HG03045 (cell line): ENCODE measurements around the gene IL1RAPL1.

Source experiments
- ATAC-seq: cut with Tn5 transposase; IDR thresholded peaks from one replicate; pipeline ENCODE4 v1.9.1; 2021; ENCODE audit warnings: mild to moderate bottlenecking, moderate library complexity; ENCODE audit not compliant: unreplicated experiment

Gene IL1RAPL1

DNA sequence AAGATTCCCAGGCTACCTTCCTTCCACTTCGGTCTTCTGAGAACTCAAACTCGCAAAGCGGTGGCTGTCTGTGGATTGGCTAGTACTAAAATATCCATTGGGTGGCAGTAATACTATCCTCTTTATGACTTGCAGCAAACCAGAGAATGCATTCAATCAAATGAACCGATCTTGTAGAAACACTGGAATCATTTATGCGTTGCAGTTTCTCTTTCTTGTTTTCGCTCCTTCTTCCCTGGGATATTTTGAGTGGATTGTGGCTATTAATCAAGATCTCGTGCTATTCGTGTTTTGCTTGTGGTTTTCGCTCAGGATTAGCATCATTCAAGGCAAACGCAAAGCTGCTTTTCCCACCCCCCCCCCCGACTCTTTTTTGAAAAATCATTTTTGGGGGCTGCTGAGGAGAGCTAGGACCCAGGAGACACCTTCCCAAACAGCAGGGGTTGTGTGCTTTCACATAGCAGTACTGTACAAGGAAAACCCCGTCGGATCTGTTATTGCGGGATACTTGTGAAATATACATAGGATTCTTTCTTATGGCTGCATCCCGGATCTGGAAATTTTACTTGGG is at the start of gene IL1RAPL1:
TSS of gene IL1RAPL1 (plus strand) at position 466 of the 571 bp plus-strand sequence.
- ATAC-seq = no peak

DNA sequence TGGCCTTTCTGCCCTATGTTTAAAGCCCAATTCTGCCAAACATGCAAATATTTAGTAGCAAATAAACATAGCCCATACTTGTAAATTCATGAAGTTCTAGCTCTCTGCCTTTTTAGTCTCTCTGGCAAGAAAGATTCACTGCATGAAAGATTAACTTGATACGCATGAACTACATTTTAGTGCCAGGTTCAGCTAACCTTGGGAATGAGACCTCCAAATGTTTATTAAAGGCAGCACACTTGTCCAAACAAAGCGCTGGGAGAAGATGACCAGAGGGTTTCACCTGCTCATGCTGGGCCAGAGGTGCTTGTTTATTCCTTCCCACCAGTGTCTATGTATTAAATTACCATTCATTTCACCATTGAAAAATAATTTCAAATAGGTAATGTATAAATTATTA is 44.5 kb upstream of the IL1RAPL1 start:
- no peak for ATAC-seq

DNA sequence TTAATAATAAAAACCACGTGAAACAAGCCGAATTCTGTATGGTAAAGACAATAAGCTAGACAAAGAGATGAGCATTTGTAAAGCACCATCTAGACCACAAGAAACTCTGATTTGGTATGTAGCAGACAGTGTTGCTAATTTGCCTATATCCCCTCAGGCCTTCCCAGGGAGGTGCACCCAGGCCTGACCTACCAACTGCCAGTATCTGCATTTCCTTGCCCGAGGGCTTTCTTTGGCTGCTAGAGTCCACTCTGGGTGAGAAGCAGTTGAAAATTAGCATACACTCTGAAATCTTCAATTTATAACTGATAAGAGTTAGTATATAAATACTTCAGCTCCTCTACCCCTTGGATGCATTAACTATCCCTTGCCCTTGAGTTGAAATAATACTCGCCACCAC is 37.4 kb upstream of the IL1RAPL1 start:
- ATAC-seq = no peak

DNA sequence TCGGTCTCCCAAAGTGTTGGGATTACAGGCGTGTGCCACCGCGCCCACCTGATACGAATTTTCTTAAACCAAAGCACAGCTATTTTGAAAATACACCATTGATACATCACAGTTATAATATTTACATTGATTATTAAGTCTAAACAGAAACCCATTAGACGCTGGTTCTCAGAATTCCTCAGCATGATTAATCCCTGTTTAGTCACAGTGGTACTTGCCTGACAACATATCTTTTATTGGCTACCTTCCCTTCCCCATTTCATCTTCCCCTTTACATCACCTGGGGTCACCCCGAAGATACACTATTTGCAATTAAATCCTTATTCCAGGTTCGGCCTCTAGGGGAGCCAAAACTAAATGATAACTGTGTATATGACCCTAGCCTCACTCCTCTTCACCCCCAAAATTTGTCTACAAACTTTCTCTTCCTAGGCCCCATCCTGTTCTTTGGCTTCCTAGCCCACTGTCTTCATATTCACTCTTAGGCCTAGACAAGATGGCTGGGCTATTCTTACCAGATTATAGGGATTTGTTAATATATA is 36.8 kb upstream of the IL1RAPL1 start:
- no peak for ATAC-seq

DNA sequence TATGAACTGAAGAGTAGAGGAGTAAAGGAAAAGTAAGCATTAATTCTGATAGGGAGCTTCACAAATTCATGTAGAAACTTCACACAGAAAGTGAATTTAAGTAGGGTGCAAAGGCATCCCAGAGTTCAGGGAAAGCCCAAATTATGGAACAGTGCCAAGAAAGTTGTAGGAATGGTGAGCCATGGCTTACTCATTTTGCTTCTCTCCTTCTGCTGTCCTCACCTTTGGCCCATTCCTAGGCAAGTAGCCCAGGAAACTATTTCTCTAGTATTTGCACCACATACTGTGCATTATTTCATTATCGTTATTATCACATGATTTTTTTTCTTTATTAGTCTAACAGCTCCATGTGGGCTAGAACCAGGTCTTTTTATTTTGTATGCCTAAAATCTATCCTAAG is 34.9 kb upstream of the IL1RAPL1 start:
- no peak for ATAC-seq

DNA sequence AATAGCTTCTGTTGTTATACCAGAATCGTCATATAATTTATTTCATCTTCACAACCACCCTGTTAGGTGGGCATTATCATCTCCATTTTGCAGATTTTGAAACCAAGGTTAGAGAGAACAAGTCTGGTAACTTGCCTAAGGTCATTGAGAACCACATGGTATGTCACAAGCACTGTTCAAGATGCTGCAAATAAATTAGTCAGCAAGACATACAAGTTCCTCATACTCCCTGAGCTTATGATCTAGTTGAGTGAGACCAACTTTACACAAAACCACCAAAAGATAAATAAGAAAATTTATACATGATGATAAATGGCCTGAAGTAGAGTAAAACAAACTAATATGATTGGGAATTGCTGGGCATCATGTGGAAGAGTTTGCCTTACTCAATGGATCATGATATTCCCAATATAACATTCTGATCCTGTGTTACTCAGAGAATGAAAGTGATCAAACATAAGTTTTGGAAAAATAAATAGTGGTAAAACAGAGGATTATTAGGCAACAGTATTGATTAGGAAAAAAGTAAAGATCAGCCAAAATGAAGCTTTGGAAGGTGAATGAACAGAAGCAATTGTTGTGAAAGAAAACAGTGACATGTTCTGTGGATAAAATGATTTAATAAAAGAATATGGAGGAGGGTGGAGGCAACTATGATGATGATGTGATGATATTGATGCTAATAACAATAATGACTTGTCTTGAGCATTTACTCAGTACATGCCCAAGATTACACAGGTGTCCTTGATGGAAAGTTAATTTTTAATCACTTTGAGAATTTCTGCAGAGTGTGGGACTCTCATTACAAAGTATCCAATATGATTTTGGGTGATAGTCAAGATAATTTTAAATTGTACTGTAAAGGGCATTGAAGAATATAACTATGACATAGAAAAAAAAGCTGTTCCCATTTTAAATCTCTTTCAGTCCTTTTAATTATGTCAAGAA is 34.1 kb upstream of the IL1RAPL1 start:
- ATAC-seq = no peak

DNA sequence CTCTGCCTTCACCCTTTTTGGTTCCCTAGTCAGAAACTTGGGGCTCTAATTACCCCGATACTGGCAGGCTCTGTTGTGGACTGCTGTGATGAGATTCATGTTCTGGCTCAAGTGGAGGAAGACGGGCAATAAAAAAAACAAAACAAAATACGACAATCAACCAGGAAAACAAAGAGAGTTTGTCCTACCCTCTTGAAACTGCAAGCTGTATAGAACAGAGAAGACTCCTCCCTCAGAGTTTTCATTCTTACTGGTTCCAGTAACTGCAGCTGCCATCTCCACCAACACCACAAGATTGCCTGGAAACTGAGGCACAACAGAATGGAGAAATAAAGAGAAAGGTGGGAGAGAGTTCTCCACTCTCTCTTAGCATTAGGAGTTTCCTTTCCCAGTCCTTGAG is 11.1 kb upstream of the IL1RAPL1 start:
- no peak for ATAC-seq

DNA sequence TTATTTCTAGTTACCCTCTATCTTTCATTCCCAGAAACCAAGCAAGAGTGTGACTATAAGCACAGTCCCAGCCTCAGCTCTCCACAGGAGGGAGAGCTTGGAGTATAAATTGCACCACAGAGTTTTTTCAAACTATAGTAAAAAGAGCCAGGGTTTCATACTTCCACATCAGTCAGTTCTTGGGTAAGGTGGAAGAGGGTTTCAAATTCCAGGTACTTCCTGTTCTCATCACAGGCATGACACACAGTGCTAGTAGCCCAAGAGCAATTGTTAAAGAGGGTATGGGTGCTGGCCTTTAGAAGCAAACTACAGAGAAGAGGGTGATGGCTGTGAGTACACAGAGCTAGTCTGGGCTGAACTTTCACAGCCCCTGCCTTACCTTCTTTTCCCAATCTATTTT is 5.7 kb upstream of the IL1RAPL1 start:
- no peak for ATAC-seq

DNA sequence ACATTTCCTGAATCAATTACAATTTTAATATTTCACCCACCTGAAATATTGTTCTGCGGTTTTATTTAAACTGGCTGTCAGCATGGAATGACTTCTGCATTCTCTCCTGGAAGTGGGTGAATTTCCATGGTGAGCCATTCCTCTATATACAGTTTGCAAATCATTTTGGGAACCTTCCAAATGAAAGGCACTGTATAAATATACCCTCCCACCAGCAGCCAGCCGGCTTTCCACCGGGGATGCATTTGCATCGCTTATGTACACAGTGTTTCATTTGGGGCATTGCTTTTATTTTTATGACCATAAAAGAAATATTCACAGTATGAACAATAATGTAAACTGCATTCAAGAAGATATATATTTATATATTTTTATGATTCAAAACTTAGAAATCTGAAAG is 4.7 kb upstream of the IL1RAPL1 start:
- ATAC-seq = no peak

DNA sequence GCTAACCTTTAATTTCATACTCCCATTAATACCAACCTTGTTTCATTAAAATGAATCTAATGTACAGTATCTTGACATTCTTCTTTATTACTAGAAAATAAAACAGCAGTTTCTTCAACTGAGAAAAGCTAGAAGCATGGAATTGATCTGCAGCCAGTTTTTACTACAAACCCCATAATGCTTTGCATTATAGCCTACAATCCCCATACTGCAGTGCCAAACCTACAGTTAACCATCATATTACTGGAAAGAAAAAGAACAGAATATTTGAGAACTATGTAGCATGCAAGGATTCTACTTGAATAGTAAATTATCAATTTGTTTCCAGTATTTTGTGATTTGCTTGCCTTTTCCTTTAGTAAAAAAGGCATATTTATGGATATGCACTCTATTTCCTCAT is 3.2 kb upstream of the IL1RAPL1 start:
- no peak for ATAC-seq

DNA sequence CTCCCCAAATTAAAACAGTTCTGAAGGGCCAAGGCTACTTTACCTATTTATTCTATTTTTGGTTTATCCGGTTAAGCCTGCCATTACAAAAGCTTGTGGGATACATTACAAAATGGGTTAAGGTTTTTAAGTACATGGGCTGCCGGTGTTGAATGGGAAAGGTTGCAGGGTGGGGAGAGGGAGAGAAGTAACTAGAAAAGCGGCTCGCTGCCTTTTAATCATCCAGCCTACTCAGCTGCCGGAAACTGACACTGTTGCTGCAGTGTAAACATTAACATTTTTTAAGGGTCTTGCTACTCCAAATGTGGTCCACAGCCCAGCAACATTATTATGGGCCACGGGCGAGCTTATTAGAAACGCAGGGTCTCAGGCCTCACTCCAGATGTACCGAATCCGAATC is 1.5 kb upstream of the IL1RAPL1 start:
- ATAC-seq = no peak

DNA sequence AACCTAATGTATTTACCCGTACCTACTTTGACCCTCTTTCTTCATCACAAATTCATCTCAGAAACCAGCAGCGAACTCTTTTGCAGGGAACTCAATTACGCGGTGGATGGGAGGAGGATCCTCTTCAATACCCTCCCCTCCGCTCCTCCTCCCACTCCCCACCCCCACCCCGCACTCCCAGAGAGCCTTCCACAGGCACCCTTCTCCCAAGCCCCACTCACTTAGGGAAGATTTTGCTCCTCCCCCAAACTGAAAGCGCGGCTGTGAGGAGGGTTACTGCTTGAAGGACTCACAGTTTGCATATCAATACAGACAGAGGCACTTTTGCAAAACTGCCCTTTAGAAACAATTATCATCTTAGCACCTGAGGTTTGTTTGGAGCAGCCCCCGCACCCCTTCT is 960 bp upstream of the IL1RAPL1 start:
- no peak for ATAC-seq

DNA sequence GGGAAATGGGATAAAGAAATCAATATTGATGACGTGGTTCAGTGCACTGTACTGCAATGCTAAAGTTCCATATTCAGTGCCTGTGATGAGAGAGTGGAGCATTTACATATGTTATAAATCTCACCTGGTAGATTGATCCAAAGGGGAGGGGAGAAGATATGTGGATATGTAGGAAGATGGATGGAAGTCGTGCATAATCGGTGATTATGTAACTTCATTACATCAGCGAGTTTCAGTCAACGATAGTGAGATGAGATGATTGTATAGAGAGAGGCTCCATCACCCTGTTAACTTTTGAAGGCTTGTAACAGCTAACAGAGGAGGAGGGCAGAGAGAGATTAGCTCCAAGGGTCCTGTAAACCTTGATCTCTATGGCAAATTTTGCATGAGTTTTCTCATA is 1.8 kb downstream of the IL1RAPL1 start:
- no peak for ATAC-seq

DNA sequence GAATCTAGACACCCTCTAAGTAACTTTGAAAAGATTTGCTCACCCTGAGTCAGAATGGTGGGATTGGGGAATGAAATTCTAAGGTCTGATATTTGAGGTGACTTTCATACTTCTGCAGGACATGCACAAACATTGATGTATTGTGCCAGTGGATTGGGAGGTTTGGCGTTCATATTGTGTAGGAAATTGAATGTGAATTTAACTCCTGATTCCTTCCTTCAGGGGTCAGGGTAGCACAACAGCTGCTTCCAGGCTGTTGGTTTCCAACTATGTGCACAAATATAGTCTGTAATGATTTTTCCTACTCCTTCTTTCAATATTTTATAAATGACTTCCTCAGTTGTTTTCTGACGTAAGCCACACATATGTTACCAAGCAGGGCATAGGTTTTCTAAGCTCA is 3.1 kb downstream of the IL1RAPL1 start:
- ATAC-seq = no peak

DNA sequence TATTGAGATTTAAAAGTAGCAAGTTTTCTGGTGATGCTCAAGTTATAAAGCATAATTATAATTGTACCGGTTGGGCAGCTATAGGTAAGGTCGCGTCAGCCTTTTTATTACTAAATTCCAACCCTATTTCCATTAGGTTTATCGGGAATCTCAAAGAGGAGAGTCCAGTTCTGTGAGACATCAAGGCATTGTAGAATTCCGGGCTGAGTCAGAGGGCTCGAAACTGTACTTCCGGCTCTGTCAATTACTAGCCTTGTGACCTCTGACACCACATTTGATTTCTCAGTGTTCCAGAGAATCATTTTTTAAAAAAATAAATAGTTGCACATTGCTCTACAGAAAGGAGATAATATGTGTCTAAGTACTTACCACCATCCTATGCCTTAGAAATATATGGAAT is 4.3 kb downstream of the IL1RAPL1 start:
- ATAC-seq = no peak

DNA sequence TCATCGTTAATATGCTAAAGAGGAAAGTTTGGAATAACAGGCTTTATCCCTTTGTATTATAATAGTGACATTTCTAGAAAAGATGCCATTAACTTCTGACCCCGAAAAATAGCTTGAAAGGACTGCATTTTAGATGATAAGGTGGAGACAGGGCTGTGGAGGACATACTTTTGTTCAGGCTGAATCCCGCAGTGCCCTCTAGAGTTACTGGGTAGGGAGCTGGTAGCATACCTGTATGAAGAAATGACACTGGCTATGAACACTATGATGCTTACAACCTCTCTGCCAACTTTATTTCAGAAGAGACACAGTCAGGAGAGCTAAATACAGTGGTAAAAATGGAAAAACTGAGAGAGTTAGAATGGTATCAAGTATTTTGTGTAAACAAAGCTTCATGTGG is 8.1 kb downstream of the IL1RAPL1 start:
- no peak for ATAC-seq

DNA sequence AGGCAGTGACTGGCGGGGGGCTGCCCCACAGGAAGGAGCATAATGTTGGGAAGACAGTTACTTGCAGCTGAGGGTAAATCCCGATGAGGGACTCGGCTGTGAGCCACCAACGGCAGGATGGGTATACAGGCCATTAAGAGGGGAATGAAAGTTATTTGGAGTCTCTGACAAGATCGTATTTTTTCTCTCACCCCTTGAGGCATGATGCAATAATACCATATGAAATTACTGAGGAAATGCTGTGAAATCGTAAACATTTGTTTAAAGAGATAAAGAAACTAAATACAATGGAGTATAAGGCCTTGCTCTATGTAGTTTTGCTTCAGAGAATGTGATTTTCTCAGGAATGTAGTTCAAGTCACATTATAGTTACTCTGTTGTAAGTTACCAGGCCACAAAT is 12.7 kb downstream of the IL1RAPL1 start:
- no peak for ATAC-seq

DNA sequence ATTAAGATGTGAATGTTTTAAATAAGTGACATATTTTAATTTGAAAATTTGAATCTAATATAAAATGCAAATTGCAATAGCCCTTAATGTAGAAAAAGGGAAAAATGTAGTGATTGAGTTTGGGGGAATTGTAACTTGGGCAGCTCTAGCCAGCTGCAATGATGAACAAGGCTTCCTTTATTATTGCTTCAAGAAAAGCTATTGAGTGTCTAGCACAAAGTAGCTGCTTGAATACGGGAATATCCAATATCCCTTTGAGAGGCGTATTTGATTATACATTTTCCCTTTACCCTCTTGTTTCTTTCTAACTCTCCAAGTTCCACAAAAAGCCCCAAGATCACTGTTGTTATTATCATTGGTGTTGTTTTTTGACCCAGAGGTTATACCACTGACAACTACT is 21.8 kb downstream of the IL1RAPL1 start:
- no peak for ATAC-seq

DNA sequence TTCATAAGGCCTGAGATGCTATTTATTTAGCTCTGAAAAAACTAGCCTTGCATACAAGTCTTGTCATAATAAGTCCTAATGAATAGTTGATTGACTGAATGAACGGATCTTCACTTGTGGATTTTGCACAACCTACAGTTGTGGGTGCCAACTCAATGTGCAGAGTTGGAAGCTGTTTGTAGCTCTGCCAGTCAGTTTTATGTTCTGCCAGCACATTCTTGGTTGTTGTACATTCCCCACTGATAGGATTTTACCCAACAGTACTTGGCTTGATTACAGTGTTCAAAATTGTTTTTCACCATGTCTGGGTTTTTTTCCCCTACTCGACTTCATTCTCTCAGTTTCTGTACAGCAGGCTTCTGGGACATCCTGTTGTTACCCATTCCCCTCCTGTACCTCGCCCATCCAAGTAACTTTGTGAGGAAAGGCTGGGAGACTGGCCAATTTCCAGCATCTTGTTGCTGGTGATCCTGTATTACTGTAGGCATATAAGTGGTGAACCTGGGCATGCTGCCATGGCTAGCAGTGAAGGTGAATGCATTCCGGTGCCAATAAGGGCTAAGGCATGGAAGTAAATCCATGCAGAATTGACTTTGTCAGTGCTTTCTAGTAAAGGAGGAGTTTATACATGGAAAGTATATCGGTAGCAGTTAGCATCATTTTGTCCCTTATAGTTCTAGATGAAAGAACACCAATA is 22.8 kb downstream of the IL1RAPL1 start:
- no peak for ATAC-seq

DNA sequence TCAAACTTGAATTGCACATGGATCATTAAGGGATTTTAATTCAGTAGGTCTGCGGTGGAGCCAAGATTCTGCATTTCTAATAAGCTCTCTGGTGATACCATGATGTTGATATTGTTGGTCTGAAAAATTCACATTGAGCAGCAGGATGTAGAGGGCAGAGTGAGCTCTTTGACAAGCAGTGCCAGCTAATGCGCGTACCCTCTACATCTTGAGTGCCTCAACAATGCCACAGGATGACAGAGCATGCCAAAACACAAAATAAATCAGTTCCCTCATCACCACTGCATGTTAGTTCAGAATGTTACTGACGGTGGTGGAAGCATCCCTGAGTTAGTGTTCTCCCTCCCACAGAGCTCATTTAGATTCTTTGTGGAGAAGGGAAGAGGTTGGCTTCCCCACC is 23.5 kb downstream of the IL1RAPL1 start:
- no peak for ATAC-seq

DNA sequence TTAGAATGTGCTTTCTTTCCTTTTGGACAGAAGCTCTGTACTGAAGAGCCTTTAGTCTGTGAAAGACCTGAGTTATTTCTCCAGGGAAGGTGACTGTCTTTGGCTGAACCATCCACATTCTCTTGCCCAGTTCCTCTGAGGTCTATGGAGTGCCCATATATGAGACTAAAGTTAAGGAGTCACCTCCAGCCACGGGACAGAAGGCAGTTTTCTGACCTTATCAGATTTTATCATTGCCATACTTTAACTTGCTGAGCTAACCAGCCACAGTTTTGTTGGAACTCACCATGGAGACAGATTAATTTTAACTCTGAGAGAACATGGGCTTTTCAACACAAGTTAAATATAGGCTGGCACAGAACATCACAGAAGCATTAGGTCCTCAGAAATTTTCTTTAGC is 26.3 kb downstream of the IL1RAPL1 start:
- no peak for ATAC-seq

DNA sequence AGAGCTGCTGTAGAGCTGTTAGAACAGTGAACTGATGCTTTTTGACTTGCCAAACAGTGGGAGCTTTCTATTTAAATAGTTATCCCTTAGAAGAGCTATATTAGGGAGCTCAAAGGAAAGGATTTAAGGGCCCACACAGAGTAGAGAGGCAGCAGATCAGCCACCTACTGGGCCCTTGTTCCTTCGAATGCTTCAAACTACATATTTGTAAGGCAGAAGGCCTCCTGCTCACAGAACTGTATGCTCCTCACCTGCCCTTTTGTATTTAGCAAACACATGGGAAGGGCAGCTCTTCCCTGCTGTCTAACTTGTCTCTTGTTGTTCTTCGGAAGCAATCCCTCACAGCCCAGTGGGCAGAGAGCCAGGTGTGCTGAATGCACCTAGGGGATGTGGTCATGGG is 38.0 kb downstream of the IL1RAPL1 start:
- ATAC-seq = no peak
